Measurements from ENCODE around the gene FCAMR. TPM values are rescaled to one million over a fixed set of nuclear protein-coding genes. Genes with fewer than 3 reads are reported as not detected.
A peak's percentile ranks its signal among the peaks of the same experiment; 100 is the strongest.
"Not testable (repeated sequence)": the region's sequence is repeated elsewhere in the genome, so short reads cannot be mapped to it uniquely, and the experiment has no call there.

Gene FCAMR
- total RNA-seq, 4 donors from 2014 or later = 0.39 TPM; not detected in 3

GRCh38 chr1:206924592-206925105, 45.6 kb downstream of the FCAMR start:
- Histone ChIP-seq H3K27me3 (no peaks in the 10 kb centered on the region), H3K4me3 (no peak overlapping the region), H3K27ac (no peak overlapping the region), H3K36me3 (no peaks in the 10 kb centered on the region), H3K9me3 (no peaks in the 10 kb centered on the region), H3K4me1 (no peaks in the 10 kb centered on the region)
- 67 to 79% methylated on average over 7 to 8 of the region's 8 CpGs for WGBS, 2 donors (ENCODE audit: low coverage in 1 of 2)
- no peak for ATAC-seq
- TF ChIP-seq POLR2A (IDR thresholded peaks at IDR 0.05) = no peak
- no peak for TF ChIP-seq POLR2AphosphoS5 (IDR thresholded peaks at IDR 0.05)
- no peak for TF ChIP-seq EP300 (IDR thresholded peaks at IDR 0.05)
- TF ChIP-seq, protein P1, sequence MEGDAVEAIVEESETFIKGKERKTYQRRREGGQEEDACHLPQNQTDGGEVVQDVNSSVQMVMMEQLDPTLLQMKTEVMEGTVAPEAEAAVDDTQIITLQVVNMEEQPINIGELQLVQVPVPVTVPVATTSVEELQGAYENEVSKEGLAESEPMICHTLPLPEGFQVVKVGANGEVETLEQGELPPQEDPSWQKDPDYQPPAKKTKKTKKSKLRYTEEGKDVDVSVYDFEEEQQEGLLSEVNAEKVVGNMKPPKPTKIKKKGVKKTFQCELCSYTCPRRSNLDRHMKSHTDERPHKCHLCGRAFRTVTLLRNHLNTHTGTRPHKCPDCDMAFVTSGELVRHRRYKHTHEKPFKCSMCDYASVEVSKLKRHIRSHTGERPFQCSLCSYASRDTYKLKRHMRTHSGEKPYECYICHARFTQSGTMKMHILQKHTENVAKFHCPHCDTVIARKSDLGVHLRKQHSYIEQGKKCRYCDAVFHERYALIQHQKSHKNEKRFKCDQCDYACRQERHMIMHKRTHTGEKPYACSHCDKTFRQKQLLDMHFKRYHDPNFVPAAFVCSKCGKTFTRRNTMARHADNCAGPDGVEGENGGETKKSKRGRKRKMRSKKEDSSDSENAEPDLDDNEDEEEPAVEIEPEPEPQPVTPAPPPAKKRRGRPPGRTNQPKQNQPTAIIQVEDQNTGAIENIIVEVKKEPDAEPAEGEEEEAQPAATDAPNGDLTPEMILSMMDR (IDR thresholded peaks at IDR 0.05) = no peak

- ATAC-seq = peak; percentile 37
- WGBS, 2 donors (ENCODE audit: low coverage in 1 of 2) = 76 to 80% methylated on average over 4 of the region's 4 CpGs
- H3K4me3 ChIP-seq, H3K9me3 ChIP-seq, H3K27ac ChIP-seq, H3K4me1 ChIP-seq, H3K36me3 ChIP-seq, H3K27me3 ChIP-seq: not testable (repeated sequence)
Measured at GRCh38 chr1:206923961-206924557, 46.2 kb downstream of the FCAMR start.

GRCh38 chr1:206923009-206923960, 47.0 kb downstream of the FCAMR start:
- Histone ChIP-seq H3K9me3 (no peaks in the 10 kb centered on the region), H3K27me3 (no peaks in the 10 kb centered on the region), H3K36me3 (no peaks in the 10 kb centered on the region), H3K4me3 (no peak overlapping the region), H3K4me1 (no peaks in the 10 kb centered on the region), H3K27ac (no peak overlapping the region)
- TF ChIP-seq, protein P1 (IDR thresholded peaks at IDR 0.05) = no peak
- no peak for TF ChIP-seq POLR2A (IDR thresholded peaks at IDR 0.05)
- TF ChIP-seq EP300 (IDR thresholded peaks at IDR 0.05) = no peak
- TF ChIP-seq POLR2AphosphoS5 (IDR thresholded peaks at IDR 0.05) = no peak
- peak; percentile 5 for ATAC-seq
- 82 to 89% methylated on average over 4 to 5 of the region's 12 CpGs for WGBS, 2 donors (ENCODE audit: low coverage in 1 of 2)

DNA sequence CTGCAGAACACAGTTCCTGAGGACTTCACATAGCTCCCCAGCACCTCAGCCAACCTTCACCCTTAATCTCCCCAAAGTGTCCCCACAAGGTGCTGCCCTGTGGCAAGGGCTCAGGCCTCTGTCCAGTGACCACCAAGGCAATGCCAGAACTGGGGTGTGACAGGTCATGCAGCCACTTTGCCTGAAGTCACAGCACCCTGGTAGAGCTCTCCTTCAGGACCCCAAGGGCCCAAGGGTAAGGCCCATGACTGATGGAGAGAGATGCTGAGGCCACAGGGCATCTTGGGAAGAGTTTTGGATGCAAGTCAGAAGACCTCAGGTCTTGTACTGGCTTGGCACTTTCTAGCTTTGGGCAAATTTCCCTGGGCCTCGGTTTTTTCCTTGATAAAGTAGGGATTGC, 47.7 kb downstream of the FCAMR start:
- ATAC-seq = no peak
- Histone ChIP-seq H3K4me3 (no peak overlapping the region), H3K27ac (no peak overlapping the region), H3K9me3 (no peaks in the 10 kb centered on the region), H3K36me3 (no peaks in the 10 kb centered on the region), H3K27me3 (no peaks in the 10 kb centered on the region), H3K4me1 (no peaks in the 10 kb centered on the region)
- 80 to 100% methylated on average over 1 of the region's 1 CpG for WGBS, 2 donors (ENCODE audit: low coverage in 1 of 2)
- TF ChIP-seq POLR2AphosphoS5 (IDR thresholded peaks at IDR 0.05) (no peak), EP300 (IDR thresholded peaks at IDR 0.05) (no peak), POLR2A (IDR thresholded peaks at IDR 0.05) (no peak)
- TF ChIP-seq, protein P1 (IDR thresholded peaks at IDR 0.05) = no peak

GRCh38 chr1:206921772-206922265, 48.4 kb downstream of the FCAMR start, which contains the start of gene FCMR:
Gene FCMR (minus strand): TSS chr1:206921941. CDS start chr1:206921854, 87 bp downstream.
- Histone ChIP-seq H3K27me3 (no peaks in the 10 kb centered on the region), H3K4me3 (no peak within 1 kb of the TSS), H3K9me3 (no peaks in the 10 kb centered on the region), H3K27ac (no peak within 1 kb of the TSS), H3K36me3 (no peaks in the 10 kb centered on the region), H3K4me1 (no peaks in the 10 kb centered on the region)
- ATAC-seq = no peak
- 55 to 69% methylated on average over 5 to 6 of the region's 7 CpGs for WGBS, 2 donors (ENCODE audit: low coverage in 1 of 2)
- TF ChIP-seq EP300 (IDR thresholded peaks at IDR 0.05) = no peak
- no peak for TF ChIP-seq POLR2A (IDR thresholded peaks at IDR 0.05)
- TF ChIP-seq, protein P1 (IDR thresholded peaks at IDR 0.05) = no peak
- TF ChIP-seq POLR2AphosphoS5 (IDR thresholded peaks at IDR 0.05) = no peak
